Measurements from ENCODE around the gene HNF4A.

- TF ChIP-seq CTCF (IDR thresholded peaks at IDR 0.05; ENCODE audit: low read depth, low read length) = no peak
- TF ChIP-seq POLR2A (IDR thresholded peaks at IDR 0.05; ENCODE audit: extremely low read depth, insufficient read length) = no peak
- no peak for TF ChIP-seq MYC (IDR thresholded peaks at IDR 0.05; ENCODE audit: low read depth, low read length)
- no peak for TF ChIP-seq MAX (IDR thresholded peaks at IDR 0.05; ENCODE audit: low read depth, low read length)
These were observed 63.8 kb downstream of the HNF4A start for GRCh38 chr20:44419131-44419844.

All from NB4 (cell line).